GM12878 (cell line): Measurements from ENCODE around the gene ACP4. TPM values are rescaled to one million over a fixed set of nuclear protein-coding genes. Genes with fewer than 3 reads are reported as not detected.
"Not testable (repeated sequence)": the region's sequence is repeated elsewhere in the genome, so short reads cannot be mapped to it uniquely, and the experiment has no call there.

Experiments
- ATAC-seq: fragments of 200-7000 bp; cut with Tn5 transposase; 3 replicates; pipeline ENCODE4 v1.9.1; 2020; ENCODE audit warnings: mild to moderate bottlenecking, moderate library complexity
- BruUV-seq: library from RNA; stranded (reverse); fragments of 400-500 nt; replicated peaks from 2 replicates; lab custom pipeline; 2021; lab: Mats Ljungman, UMichigan
- CTCF ChIA-PET: fragments of 300-600 bp; sonication (Branson Sonifier 250); formaldehyde crosslinking; extraction: SDS; loops from one replicate; lab custom pipeline; 2021; ENCODE audit warnings: inconsistent platforms; lab: Yijun Ruan, JAX
- POLR2A ChIA-PET: fragments of 350-600 bp; formaldehyde crosslinking; extraction: SDS; loops from one replicate; lab custom pipeline; 2021; ENCODE audit warnings: inconsistent platforms; lab: Charles Lee
- RAD21 ChIA-PET: fragments of 300-600 bp; sonication (Branson Sonifier 250); formaldehyde crosslinking; loops from one replicate; lab custom pipeline; 2023; ENCODE audit warnings: antibody characterized with exemption; ENCODE audit not compliant: unreplicated experiment; lab: Charles Lee
- SMC1A ChIA-PET: fragments of 300-600 bp; sonication (Branson Sonifier 250); formaldehyde crosslinking; loops from one replicate; lab custom pipeline; 2023; ENCODE audit not compliant: unreplicated experiment, uncharacterized antibody; lab: Charles Lee
- DNase-seq: peaks from one replicate; pipeline ENCODE4 v3.0.0-alpha.2; 2011; ENCODE audit warnings: low read depth, low spot score
- FAIRE-seq: peaks from 3 replicates; lab custom pipeline; 2011; peaks lifted over from hg19 to GRCh38; lab: Jason Lieb, UNC
- H2AFZ ChIP-seq: 2 replicates; pipeline ENCODE4 v1.6.0; 2011; ENCODE audit warnings: low read depth, low read length, control low read depth; ENCODE audit not compliant: control insufficient read depth
- H3K27ac ChIP-seq: 2 replicates; pipeline ENCODE4 v1.5.1; 2011; ENCODE audit warnings: control low read depth; ENCODE audit not compliant: control insufficient read depth, insufficient read depth
- H3K27me3 ChIP-seq, 2 experiments: replicated peaks in 1 of 2; 2 replicates each; pipeline versions ENCODE4 v1.6.0 to v1.6.1; 2011; ENCODE audit warnings: low read length in 1 of 2; ENCODE audit not compliant: control insufficient read depth in 2 of 2, insufficient read depth in 2 of 2
- H3K36me3 ChIP-seq, 2 experiments: 2 replicates each; pipeline ENCODE4 v1.5.1; 2011; ENCODE audit warnings: low read length in 1 of 2; ENCODE audit not compliant: control insufficient read depth in 2 of 2, insufficient read depth in 2 of 2
- H3K4me1 ChIP-seq: 2 replicates; pipeline ENCODE4 v1.6.1; 2011; ENCODE audit warnings: mild to moderate bottlenecking, low read length, moderate library complexity, mixed read lengths; ENCODE audit not compliant: control insufficient read depth, insufficient read depth
- H3K4me2 ChIP-seq: 2 replicates; pipeline ENCODE4 v1.6.0; 2011; ENCODE audit warnings: control low read depth; ENCODE audit not compliant: control insufficient read depth, insufficient read depth
- H3K4me3 ChIP-seq: fragments of 200-600 bp; sonication (generic); 2 replicates; pipeline ENCODE4 v1.5.1; 2016
- H3K79me2 ChIP-seq: 2 replicates; pipeline ENCODE4 v1.6.0; 2011; ENCODE audit warnings: low read length; ENCODE audit not compliant: control insufficient read depth, insufficient read depth
- H3K9ac ChIP-seq: 2 replicates; pipeline ENCODE4 v1.8.0; 2011; ENCODE audit warnings: low read length, control low read depth, mixed read lengths; ENCODE audit not compliant: control insufficient read depth, insufficient read depth
- H3K9me3 ChIP-seq: replicated peaks from 3 replicates; pipeline ENCODE4 v1.5.1; 2011; ENCODE audit warnings: mild to moderate bottlenecking, low read length; ENCODE audit not compliant: control insufficient read depth, insufficient read depth
- H4K20me1 ChIP-seq: 2 replicates; pipeline ENCODE4 v1.6.0; 2011; ENCODE audit not compliant: control insufficient read depth, insufficient read depth
- CHD4 ChIP-seq: fragments of 200-600 bp; sonication (generic); IDR thresholded peaks from 2 replicates; pipeline ENCODE4 v1.6.1; 2016; ENCODE audit warnings: mild to moderate bottlenecking
- JUNB ChIP-seq: IDR thresholded peaks from 2 replicates; pipeline ENCODE4 v1.6.1; 2016; ENCODE audit warnings: antibody characterized with exemption, mild to moderate bottlenecking
- MEF2B ChIP-seq: fragments of 450-650 bp; IDR thresholded peaks from 2 replicates; pipeline ENCODE4 v1.6.1; 2018; ENCODE audit warnings: mild to moderate bottlenecking, moderate library complexity; ENCODE audit not compliant: partially characterized antibody, poor library complexity, severe bottlenecking
- MXI1 ChIP-seq: fragments of 150-350 bp; IDR thresholded peaks from 2 replicates; pipeline ENCODE4 v1.6.1; 2011; ENCODE audit warnings: low read depth, mild to moderate bottlenecking, inconsistent platforms, low read length, improper control_type of control experiment
- NR2F1 ChIP-seq: fragments of 450-650 bp; conservative IDR thresholded peaks from 2 replicates; pipeline ENCODE4 v1.6.1; 2017; ENCODE audit warnings: mild to moderate bottlenecking
- SP1 ChIP-seq: IDR thresholded peaks from one replicate; pipeline ENCODE4 v1.6.1; 2011; ENCODE audit warnings: low read depth, low read length
- WGBS: methylation state at CpG from one replicate; pipeline ENCODE4 v1.1.6; 2016; ENCODE audit warnings: low lambda C conversion rate; ENCODE audit not compliant: insufficient replicate concordance, insufficient coverage; ENCODE audit errors: missing lambda C conversion rate; 5-methylcytosine and 5-hydroxymethylcytosine counted together
- in situ Hi-C: fragments of 300-500 bp; cut with MboI; formaldehyde crosslinking; loops from 9 replicates; pipeline ENCODE4 v1.14.3; 2018; ENCODE audit warnings: mixed read lengths
- intact Hi-C: fragments of 100-400 bp; cut with micrococcal nuclease; formaldehyde crosslinking; loops from one replicate; pipeline ENCODE4 v1.14.2; 2022; ENCODE audit not compliant: unreplicated experiment
- polyA plus RNA-seq, 11 experiments: library from polyadenylated mRNA; depleted of rRNA in 4 of 11; unstranded in 6 of 11; stranded (reverse) in 5 of 11; fragments of >200 nt; fragmentation: Nextera tagmentation in 4 of 11; fragmentation: Illumina TruSeq in 1 of 11; extraction: Ambion mirVana in 4 of 11; extraction: Trizol in 1 of 11; gene quantifications; 1 replicate in 1 of 11; 2 replicates in 10 of 11; pipeline versions ENCODE4 v1.2.1 to v1.2.3, GENCODE V29; 2011 to 2016; ENCODE audit warnings: inconsistent platforms in 2 of 11, missing spikeins in 2 of 11, low read depth in 1 of 11
- total RNA-seq, 4 experiments: library from RNA; depleted of rRNA in 3 of 4; stranded (reverse); fragments of >200 nt in 3 of 4; fragmentation: Illumina TruSeq in 1 of 4; extraction: Trizol in 1 of 4; gene quantifications; 2 replicates each; pipeline versions ENCODE4 v1.2.1 to v1.2.3, GENCODE V29; 2013 to 2021
- TF ChIP-seq, protein P1 (sequence below): IDR thresholded peaks from 2 replicates; pipeline ENCODE4 v1.6.1; 2011; ENCODE audit warnings: low read depth, mild to moderate bottlenecking, low read length, moderate library complexity, borderline replicate concordance; ENCODE audit errors: extremely low read depth
- TF ChIP-seq, protein P2 (sequence below): IDR thresholded peaks from 2 replicates; pipeline ENCODE4 v1.6.1; 2012; ENCODE audit warnings: improper control_type of control experiment, low read depth, low read length; ENCODE audit not compliant: insufficient replicate concordance

The ACP4 gene
- total and polyA plus RNA-seq, 10 of the 15 experiments (the other 5 are each of a cell fraction or from before 2014, with no cell fraction given): not detected

DNA sequence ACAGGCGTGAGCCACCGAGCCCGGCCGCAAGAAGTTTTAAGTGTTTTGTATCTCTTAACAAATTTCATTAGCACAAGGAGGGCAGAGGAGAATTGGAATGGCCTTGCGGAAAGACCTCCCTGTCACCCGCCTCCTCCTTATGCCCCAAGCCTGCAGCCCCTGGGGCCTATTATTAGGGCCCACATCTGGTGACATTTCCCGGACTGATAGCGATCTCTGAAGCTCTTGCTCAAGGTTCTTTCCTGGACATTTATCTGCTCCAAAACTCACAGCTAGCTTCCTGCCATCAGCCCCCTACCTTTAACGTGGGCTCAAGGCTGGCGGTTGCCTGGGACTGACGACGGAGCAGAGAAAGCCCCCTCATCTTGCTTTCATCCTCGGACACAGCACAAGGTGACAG, 26.7 kb upstream of the ACP4 start:
- H2AFZ ChIP-seq, H3K27ac ChIP-seq, H3K4me1 ChIP-seq, RAD21 ChIA-PET, H3K36me3 ChIP-seq, CTCF ChIA-PET, H3K4me2 ChIP-seq, H3K27me3 ChIP-seq, H3K9ac ChIP-seq, H3K9me3 ChIP-seq, in situ Hi-C loops, BruUV-seq, intact Hi-C loops, FAIRE-seq, DNase-seq, POLR2A ChIA-PET, ATAC-seq, SMC1A ChIA-PET, H3K4me3 ChIP-seq, H4K20me1 ChIP-seq, H3K79me2 ChIP-seq: not testable (repeated sequence)
- WGBS: 51% methylated on average over 12 of the region's 13 CpGs

DNA sequence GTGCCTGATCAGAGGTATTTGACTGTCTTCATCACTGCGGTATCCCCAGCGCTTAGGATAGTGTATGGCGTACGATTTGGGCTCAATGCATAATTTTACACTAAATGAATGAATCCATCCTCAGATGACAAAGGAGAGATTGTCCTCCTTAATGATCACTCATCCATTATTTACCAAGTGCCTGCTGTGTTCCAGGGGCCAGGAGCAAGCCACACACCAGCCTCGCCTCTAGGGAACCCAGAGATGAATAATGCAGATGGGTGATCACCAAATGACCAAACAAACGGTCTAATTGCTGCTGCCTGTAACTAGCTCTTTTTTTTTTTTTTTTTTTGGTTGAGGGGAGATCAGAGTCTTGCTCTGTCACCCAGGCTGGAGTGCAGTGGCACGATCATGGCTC, 25.8 kb upstream of the ACP4 start:
- DNase-seq (no peak), ATAC-seq (no peak), FAIRE-seq (no peak)
- no peaks in the 10 kb centered on the region; the same call in 2 of the 3 replicates for H3K9me3 ChIP-seq
- no peaks in the 10 kb centered on the region for H4K20me1 ChIP-seq
- no peaks in the 10 kb centered on the region for H3K27me3 ChIP-seq
- WGBS: 53% methylated on average over 7 of the region's 7 CpGs
- ChIA-PET POLR2A (no interaction called here), SMC1A (no interaction called here), CTCF (interaction anchor here (0.6 kb wide), 1 partner anchor 105 kb away, joined by 3 read pairs; no protein-coding TSS in a partner anchor), RAD21 (interaction anchor here (0.7 kb wide), 1 partner anchor 304 kb away, joined by 3 read pairs; no protein-coding TSS in a partner anchor)
- H3K4me3 ChIP-seq: no peak overlapping the region
- H3K9ac ChIP-seq: no peak overlapping the region
- no peak overlapping the region for H2AFZ ChIP-seq
- H3K4me2 ChIP-seq: no peak overlapping the region
- H3K4me1 ChIP-seq: no peaks in the 10 kb centered on the region
- no peaks in the 10 kb centered on the region for H3K36me3 ChIP-seq
- BruUV-seq: no TSS peak
- TF ChIP-seq CHD4 (no peak), MXI1 (no peak), SP1 (no peak), JUNB (no peak), NR2F1 (no peak), MEF2B (no peak)
- TF ChIP-seq, protein P1, sequence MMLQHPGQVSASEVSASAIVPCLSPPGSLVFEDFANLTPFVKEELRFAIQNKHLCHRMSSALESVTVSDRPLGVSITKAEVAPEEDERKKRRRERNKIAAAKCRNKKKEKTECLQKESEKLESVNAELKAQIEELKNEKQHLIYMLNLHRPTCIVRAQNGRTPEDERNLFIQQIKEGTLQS: no peak
- TF ChIP-seq, protein P2, sequence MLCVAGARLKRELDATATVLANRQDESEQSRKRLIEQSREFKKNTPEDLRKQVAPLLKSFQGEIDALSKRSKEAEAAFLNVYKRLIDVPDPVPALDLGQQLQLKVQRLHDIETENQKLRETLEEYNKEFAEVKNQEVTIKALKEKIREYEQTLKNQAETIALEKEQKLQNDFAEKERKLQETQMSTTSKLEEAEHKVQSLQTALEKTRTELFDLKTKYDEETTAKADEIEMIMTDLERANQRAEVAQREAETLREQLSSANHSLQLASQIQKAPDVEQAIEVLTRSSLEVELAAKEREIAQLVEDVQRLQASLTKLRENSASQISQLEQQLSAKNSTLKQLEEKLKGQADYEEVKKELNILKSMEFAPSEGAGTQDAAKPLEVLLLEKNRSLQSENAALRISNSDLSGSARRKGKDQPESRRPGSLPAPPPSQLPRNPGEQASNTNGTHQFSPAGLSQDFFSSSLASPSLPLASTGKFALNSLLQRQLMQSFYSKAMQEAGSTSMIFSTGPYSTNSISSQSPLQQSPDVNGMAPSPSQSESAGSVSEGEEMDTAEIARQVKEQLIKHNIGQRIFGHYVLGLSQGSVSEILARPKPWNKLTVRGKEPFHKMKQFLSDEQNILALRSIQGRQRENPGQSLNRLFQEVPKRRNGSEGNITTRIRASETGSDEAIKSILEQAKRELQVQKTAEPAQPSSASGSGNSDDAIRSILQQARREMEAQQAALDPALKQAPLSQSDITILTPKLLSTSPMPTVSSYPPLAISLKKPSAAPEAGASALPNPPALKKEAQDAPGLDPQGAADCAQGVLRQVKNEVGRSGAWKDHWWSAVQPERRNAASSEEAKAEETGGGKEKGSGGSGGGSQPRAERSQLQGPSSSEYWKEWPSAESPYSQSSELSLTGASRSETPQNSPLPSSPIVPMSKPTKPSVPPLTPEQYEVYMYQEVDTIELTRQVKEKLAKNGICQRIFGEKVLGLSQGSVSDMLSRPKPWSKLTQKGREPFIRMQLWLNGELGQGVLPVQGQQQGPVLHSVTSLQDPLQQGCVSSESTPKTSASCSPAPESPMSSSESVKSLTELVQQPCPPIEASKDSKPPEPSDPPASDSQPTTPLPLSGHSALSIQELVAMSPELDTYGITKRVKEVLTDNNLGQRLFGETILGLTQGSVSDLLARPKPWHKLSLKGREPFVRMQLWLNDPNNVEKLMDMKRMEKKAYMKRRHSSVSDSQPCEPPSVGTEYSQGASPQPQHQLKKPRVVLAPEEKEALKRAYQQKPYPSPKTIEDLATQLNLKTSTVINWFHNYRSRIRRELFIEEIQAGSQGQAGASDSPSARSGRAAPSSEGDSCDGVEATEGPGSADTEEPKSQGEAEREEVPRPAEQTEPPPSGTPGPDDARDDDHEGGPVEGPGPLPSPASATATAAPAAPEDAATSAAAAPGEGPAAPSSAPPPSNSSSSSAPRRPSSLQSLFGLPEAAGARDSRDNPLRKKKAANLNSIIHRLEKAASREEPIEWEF: no peak
- H3K27ac ChIP-seq: no peak overlapping the region
- H3K79me2 ChIP-seq: no peaks in the 10 kb centered on the region
- intact Hi-C loops: no loop called here
- in situ Hi-C loops: no loop called here
